H54 (cell line): Measurements from ENCODE around the gene NDUFB10.
A peak's percentile ranks its signal among the peaks of the same experiment; 100 is the strongest.
"Not testable (repeated sequence)": the region's sequence is repeated elsewhere in the genome, so short reads cannot be mapped to it uniquely, and the experiment has no call there.

Source experiments
- DNase-seq: peaks from one replicate; pipeline ENCODE4 v3.0.0; 2011; ENCODE audit warnings: low spot score, mixed read lengths; ENCODE audit not compliant: insufficient read length
- FAIRE-seq: peaks from 3 replicates; lab custom pipeline; 2011; peaks lifted over from hg19 to GRCh38; lab: Jason Lieb, UNC
- POLR2A ChIP-seq: IDR thresholded peaks from 2 replicates; pipeline ENCODE4 v1.6.1; 2011; ENCODE audit warnings: low read depth, mild to moderate bottlenecking, low read length

NDUFB10 gene

GRCh38 chr16:1946495-1947368, 12.6 kb upstream of the NDUFB10 start:
- FAIRE-seq (no peak), DNase-seq (no peak)
- TF ChIP-seq POLR2A = no peak

- no peak for TF ChIP-seq POLR2A
- FAIRE-seq = no peak
Observed at GRCh38 chr16:1947369-1947670, 12.0 kb upstream of the NDUFB10 start.

GRCh38 chr16:1949507-1949906, 9.8 kb upstream of the NDUFB10 start:
- FAIRE-seq (no peak), DNase-seq (no peak)
- no peak for TF ChIP-seq POLR2A

More at GRCh38 chr16:1947369-1947670, 12.0 kb upstream of the NDUFB10 start:
- no peak for DNase-seq

DNA sequence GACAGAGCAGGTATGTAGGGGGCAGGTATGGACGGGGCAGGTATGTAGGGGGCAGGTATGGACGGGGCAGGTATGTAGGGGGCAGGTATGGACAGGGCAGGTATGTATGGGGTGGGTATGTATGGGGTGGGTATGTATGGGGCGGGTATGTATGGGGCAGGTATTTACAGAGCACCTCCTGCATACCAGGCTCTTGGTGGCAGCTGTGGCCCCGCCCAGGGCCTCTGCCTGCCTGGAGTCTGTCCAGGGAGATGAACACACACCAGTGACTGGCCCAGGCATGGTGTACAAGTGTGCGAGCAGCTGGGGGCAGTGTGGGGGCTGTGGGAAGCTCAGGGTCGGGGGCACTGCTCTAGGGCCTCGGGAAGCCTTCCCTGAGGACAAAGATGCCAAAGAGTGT, 9.3 kb upstream of the NDUFB10 start:
- no peak for TF ChIP-seq POLR2A
- no peak for FAIRE-seq

GRCh38 chr16:1950559-1950958, 8.8 kb upstream of the NDUFB10 start:
- TF ChIP-seq POLR2A = no peak
- DNase-seq (no peak), FAIRE-seq (no peak)

More for the DNA sequence above, 9.3 kb upstream of the NDUFB10 start:
- no peak for DNase-seq

GRCh38 chr16:1953734-1954133, 5.6 kb upstream of the NDUFB10 start:
- FAIRE-seq = no peak
- no peak for DNase-seq
- TF ChIP-seq POLR2A = no peak

DNA sequence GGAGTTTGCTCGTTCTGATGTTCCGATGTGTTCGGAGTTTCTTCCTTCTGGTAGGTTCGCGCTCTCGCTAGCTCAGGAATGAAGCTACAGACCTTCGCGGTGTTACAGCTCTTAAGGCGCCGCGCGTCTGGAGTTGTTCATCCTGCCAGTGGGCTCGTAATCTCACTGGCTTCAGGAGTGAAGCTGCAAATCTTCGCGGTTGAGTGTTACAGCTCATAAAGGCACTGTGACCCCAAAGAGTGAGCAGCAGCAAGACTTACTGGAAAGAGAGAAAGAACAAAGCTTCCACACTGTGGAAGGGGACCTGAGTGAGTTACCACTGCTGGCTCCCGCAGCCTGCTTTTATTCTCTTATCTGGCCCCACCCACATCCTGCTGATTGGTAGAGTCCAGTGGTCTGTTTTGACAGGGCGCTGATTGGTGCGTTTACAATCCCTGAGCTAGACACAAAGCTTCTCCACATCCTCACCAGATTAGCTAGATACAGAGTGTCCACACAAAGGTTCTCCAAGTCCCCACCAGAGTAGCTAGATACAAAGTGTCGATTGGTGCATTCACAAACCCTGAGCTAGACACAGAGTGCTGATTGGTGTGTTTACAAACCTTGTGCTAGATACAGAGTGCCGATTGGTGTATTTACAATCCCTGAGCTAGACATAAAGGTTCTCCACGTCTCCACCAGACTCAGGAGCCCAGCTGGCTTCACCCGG, 1.8 kb upstream of the NDUFB10 start:
- FAIRE-seq, DNase-seq: not testable (repeated sequence)

DNA sequence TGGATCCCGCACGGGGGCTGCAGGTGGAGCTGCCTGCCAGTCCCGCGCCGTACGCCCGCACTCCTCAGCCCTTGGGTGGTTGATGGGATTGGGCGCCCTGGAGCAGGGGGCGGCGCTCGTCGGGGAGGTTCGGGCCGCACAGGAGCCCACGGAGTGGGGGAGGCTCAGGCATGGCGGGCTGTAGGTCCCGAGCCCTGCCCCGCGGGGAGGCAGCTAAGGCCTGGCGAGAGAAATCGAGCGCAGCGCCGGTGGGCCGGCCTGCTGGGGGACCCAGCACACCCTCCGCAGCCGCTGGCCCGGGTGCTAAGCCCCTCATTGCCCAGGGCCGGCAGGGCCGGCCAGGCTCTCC, 1.2 kb upstream of the NDUFB10 start:
- not testable (repeated sequence) for FAIRE-seq, DNase-seq

DNA sequence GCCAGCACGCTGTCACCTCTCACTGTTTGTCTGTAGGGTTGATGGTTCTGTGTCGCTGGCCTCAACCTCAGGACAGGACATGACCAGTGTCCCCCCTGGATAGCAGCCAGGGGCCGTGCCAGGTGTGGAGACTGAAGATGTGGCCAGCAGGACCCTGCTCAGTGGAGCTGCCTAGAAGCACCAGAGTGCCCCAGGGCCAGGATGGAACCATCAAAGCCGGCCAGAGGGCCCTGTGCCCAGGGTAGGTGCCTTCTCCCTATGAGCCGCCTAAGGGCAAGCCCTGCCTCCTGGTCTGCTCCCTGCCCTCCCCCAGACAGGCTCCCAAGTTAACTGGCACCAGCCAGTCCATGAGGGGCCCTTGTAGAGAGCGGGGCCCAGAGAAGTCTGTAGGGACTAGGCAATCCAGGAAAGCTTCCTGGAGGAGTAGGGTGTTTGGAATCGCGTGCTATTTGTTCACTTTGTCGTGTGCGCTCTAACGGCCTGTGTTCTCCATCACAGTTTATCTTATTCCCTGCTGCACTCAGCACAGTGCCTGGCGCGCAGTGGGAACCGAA, 546 bp upstream of the NDUFB10 start:
- TF ChIP-seq POLR2A = no peak
- DNase-seq (no peak), FAIRE-seq (no peak)

- no peak for FAIRE-seq
- TF ChIP-seq POLR2A = peak; percentile 40; the same call in 1 of the 2 replicates
- DNase-seq = no peak
Observed at GRCh38 chr16:1960665-1961630, 1.6 kb downstream of the NDUFB10 start.

DNA sequence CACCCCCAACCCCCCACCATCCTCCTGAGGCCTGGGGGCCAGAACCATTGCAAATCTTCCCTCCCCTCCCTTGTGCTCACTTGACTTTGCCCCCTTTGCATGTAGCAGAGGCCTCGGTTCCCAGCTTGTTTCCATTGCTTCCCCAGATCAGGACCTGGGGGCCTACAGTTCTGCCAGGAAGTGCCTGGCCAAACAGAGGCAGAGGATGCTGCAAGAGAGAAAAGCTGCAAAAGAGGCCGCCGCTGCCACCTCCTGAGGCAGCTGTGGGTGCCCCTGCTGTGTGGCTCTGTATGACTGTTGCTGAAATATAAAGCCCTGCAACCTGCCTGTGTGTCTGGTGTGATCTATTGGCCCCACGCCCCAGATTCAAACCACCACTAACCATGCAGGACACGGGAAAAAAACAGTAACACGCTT, 2.3 kb downstream of the NDUFB10 start:
- DNase-seq = no peak
- FAIRE-seq = no peak
- TF ChIP-seq POLR2A = peak; percentile 32; the same call in 1 of the 2 replicates

DNA sequence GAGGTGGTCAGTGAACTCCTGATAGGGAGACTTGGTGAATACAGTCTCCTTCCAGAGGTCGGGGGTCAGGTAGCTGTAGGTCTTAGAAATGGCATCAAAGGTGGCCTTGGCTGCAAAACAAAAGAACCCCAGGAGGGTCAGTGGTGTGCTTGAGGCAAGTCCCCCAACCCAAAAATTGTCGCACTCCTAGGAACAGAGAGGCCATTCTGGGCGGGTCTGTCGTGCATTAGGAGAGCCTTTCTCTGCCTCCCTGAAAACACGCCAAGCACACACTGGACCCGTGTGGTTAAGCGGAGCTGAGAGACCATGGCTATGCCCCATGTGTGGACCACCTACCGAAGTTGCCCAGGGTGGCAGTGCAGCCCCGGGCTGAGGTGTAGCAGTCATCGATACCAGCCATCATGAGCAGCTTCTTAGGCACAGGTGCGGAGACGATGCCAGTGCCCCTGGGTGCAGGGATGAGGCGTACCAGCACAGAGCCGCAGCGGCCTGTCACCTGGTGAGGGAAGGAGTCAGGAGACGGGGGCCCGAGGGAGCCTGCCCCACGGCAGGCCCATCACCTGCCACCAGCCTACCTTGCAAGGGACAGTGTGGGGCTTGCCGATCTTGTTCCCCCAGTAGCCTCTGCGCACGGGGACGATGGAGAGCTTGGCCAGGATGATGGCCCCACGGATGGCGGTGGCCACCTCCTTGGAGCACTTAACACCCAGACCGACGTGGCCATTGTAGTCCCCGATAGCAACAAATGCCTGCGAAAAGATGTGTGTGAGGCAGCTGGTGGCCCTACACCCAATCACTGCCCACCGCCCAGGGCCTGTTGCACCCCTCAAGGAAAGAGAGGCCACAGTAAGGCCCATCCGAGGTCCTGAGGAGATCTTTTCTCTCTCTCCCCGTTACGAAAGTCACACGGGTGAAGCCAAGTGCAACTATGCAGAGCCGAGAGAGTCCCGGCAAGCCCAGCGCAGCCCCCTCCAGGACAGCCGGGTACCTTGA, 3.1 kb downstream of the NDUFB10 start:
- DNase-seq, FAIRE-seq: not testable (repeated sequence)
